Activated naive CD4-positive, alpha-beta T cell treated with anti-CD3 and anti-CD28 coated beads, Interleukin-2, amount 10 ng/mL, durations not matched to agents 7 days and 5 days (primary cell): ENCODE results near the gene SVOP.

Experiments
- CTCF ChIA-PET: fragments of 350-600 bp; sonication (Branson Sonifier 250); formaldehyde crosslinking; loops from one replicate; lab custom pipeline; 2021; ENCODE audit warnings: antibody characterized with exemption; lab: Charles Lee
- DNase-seq: peaks from one replicate; pipeline ENCODE4 v3.0.0-alpha.2; 2020
- H3K27ac Mint-ChIP-seq: one replicate; pipeline ENCODE4 v1.8.0; 2021; ENCODE audit warnings: mild to moderate bottlenecking, moderate library complexity, mixed read lengths
- H3K27me3 Mint-ChIP-seq: one replicate; pipeline ENCODE4 v1.8.0; 2021; ENCODE audit warnings: mild to moderate bottlenecking, mixed read lengths
- H3K36me3 Mint-ChIP-seq: one replicate; pipeline ENCODE4 v1.8.0; 2021; ENCODE audit warnings: mixed read lengths
- H3K4me1 Mint-ChIP-seq: one replicate; pipeline ENCODE4 v1.8.0; 2021; ENCODE audit warnings: mixed read lengths
- H3K4me3 Mint-ChIP-seq: one replicate; pipeline ENCODE4 v1.8.0; 2021; ENCODE audit warnings: mild to moderate bottlenecking, moderate library complexity, mixed read lengths
- H3K9me3 Mint-ChIP-seq: one replicate; pipeline ENCODE4 v1.8.0; 2021; ENCODE audit warnings: mixed read lengths

The SVOP gene

DNA sequence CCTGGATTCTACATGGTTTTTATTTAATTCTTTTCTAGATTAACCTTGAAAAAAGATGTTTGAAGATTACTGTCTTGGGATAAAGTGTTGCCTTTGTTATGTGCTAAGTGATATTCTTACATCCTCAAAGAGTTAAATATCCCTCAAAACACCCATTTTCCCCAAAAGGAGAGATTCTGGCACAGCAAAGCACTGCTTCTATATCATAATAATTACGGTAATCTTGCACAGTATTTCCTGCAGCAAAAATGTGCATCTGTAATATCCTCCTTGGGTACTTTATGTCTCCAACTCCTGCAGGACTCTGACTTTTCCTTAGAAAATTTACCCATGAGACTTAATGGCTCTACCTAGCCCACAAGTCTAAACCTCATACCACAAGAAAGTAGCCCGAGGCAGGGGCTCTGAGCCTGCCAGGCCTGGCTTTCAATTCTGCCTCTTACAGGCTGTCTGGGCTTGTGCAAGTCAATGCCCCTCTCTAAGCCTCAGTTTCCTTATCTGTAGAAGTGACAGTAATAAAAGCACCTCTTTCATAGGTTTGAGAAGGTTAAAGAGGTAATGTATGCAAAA lies 45.8 kb downstream of the SVOP start:
- Mint-ChIP-seq H3K4me3 (no peak overlapping the region), H3K27ac (no peak overlapping the region), H3K9me3 (no peaks in the 10 kb centered on the region), H3K4me1 (no peaks in the 10 kb centered on the region), H3K27me3 (peaks cover 9% of the 10 kb centered on the region), H3K36me3 (no peaks in the 10 kb centered on the region)
- CTCF ChIA-PET = interaction anchor here (0.6 kb wide), 1 partner anchor 91 kb away, joined by 3 read pairs; no protein-coding TSS in a partner anchor
- DNase-seq = no peak

DNA sequence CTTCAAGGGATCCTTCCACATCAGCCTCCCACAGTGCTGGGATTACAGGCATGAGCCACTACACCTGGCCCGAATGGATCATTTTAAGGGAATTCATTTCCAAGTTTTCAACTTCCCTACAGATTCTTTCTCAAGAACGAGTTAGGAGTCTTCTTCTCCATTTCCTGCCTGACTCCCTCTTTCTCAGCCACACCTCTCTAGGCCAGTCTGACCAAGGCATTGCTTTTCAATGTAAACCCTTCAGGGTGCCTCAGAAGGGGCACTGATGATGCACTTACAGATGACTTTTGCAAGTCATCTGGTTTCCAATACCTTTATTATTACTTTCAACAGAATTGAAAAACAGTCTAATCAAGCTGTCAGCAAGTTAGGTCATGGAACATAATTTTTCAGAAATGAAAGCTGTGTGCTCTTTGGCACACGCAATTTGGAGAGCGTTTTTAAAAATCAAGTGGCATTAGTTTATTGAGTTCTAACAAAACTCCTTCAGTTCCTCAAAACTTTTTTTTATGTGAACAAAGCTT lies 47.2 kb downstream of the SVOP start:
- Mint-ChIP-seq H3K4me1 (no peaks in the 10 kb centered on the region), H3K27ac (no peak overlapping the region), H3K4me3 (no peak overlapping the region), H3K36me3 (no peaks in the 10 kb centered on the region), H3K27me3 (peaks cover 14% of the 10 kb centered on the region), H3K9me3 (no peaks in the 10 kb centered on the region)
- no peak for DNase-seq
- CTCF ChIA-PET = no interaction called here

DNA sequence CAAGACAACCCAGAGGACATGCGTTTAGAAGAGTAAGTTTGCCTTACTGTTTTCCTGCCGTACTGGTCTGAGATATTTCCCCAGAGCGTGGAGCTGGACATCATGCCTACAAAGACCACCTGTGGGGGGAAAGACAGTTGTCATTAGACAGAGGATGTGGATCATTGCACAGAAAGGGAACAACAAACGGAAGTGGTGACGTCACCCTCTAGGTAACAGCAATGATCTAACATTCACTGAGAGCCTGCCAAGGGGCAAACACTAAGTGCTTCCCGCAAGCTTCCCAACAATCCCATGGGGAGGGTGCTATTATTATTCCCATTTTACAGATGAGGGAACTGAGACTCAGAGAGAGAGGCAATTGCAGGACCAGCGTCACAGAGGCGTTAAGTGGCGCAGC lies 48.5 kb downstream of the SVOP start:
- Mint-ChIP-seq H3K27ac (no peak overlapping the region), H3K36me3 (no peaks in the 10 kb centered on the region), H3K9me3 (no peaks in the 10 kb centered on the region), H3K4me3 (no peak overlapping the region), H3K27me3 (peaks cover 20% of the 10 kb centered on the region), H3K4me1 (no peaks in the 10 kb centered on the region)
- no peak for DNase-seq
- CTCF ChIA-PET = no interaction called here

DNA sequence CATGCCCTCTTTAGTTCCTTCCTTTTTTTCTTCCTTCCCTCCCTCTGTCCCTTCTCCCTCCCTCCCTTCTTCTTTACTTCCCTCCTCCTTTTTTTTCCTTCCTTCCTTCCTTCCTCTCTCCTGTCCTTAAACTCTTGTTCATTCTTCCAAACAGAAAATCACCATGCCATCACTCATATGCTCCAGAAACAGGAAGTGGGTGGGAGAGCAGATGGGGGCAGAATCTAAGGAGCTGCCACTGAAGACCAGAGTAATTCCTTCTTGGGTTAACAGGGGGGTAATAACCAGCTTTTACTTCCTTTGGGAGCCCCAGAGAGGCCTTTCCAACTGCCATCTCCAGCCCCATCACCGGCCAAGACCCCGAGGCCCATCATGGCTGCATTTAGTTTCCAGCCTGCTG lies 51.2 kb downstream of the SVOP start:
- H3K36me3 Mint-ChIP-seq = no peaks in the 10 kb centered on the region
- CTCF ChIA-PET = no interaction called here
- H3K9me3 Mint-ChIP-seq = no peaks in the 10 kb centered on the region
- H3K4me3 Mint-ChIP-seq = no peak overlapping the region
- H3K27ac Mint-ChIP-seq = no peak overlapping the region
- H3K27me3 Mint-ChIP-seq = peaks cover 19% of the 10 kb centered on the region
- no peaks in the 10 kb centered on the region for H3K4me1 Mint-ChIP-seq
- no peak for DNase-seq

DNA sequence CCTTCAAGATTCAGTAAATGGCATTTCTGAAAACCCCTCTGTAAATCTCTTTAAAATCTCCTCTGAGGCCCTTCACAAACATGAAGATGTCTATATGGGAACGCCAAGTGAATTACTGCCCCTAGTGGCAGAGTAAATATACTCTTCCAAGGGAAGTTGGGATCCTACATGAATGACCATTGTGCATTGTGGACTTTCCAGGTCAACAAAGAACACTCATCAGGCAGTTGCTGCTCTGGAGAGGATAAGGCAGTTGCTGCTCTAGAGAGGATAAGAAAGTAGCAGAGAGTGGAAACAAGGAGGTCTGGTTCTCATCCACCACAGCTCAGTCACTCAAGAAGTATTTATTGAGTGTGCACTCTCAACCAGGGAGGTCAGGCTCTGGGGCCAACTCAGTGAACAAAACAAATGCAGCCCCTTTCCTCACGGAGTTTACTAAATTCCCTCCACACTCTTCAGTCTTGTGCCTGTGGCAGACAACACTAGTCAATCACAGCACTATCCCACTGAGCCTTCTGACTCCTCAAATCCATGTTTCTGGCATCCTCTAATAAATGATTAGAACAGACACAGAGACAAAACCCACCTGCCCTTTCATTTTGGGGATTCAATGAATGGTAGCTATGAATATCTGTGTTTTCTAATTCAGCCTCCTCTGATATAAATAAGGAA lies 52.9 kb downstream of the SVOP start:
- Mint-ChIP-seq H3K27ac (no peak overlapping the region), H3K9me3 (no peaks in the 10 kb centered on the region), H3K4me1 (no peaks in the 10 kb centered on the region), H3K27me3 (peaks cover 15% of the 10 kb centered on the region), H3K4me3 (no peak overlapping the region), H3K36me3 (no peaks in the 10 kb centered on the region)
- no peak for DNase-seq
- CTCF ChIA-PET = interaction anchor here (0.6 kb wide), 1 partner anchor 88 kb away, joined by 3 read pairs; the partner anchor contains the start of gene DAO

DNA sequence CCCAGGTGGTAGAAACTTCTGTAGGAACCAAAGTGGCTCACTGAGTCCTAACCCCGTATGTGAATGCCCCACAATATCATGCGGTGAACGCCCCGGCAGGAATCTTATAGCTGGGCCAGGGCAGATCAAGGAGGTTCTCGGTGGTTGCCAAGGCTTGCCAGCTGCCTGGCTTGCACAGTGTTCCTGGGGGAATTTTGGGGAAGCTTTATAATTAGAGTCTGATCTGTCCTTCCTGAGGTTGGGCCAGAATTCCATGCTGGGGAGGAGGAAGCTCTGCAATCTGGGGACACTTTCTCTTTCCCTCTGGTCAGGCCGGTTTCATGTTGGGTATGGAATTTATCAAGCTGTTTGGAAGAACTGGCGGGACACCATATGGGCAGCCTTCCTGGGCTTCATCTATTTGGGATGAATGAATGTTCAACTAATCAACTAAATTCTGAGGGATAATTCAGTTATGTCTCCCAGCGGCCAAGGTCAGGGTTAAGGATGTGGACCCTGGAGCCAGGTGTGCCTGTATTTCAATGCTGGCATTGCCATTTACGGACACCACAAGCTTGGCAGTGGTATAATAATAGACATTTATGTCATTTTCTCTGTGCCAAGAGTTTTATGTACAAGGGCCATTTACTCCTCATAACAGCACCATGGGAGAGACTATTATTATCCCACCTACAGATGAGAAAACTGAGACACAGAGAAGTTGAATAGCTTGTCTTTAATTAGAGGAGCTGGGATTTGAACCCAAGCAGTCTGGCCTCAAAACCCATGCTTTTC lies 54.3 kb downstream of the SVOP start:
- H3K36me3 Mint-ChIP-seq = no peaks in the 10 kb centered on the region
- peaks cover 15% of the 10 kb centered on the region for H3K27me3 Mint-ChIP-seq
- H3K4me1 Mint-ChIP-seq = no peaks in the 10 kb centered on the region
- H3K27ac Mint-ChIP-seq = no peak overlapping the region
- CTCF ChIA-PET = interaction anchor here (1.6 kb wide), 1 partner anchor 12 kb away, joined by 10 read pairs; no protein-coding TSS in a partner anchor
- DNase-seq = no peak
- no peak overlapping the region for H3K4me3 Mint-ChIP-seq
- H3K9me3 Mint-ChIP-seq = no peaks in the 10 kb centered on the region

DNA sequence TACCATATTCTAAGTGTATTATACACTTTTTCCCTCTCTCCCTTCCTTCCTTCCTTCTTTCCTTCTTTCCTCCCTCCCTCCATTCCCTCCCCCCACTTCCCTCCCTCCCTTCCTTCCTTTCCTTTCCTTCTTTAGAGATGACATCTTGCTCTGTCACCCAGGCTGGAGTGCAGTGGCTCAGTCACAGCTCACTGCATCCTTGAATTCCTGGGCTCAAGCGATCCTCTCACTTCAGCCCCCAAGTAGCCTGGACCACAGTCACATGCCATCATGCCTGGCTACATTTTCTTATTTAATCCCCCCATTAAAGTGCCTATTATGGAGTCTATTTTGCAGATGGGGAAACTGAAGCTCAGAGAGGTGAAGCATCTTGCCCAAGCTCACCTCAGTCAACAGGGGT lies 55.0 kb downstream of the SVOP start:
- no peak for DNase-seq
- Mint-ChIP-seq H3K27me3 (peaks cover 19% of the 10 kb centered on the region), H3K36me3 (no peaks in the 10 kb centered on the region), H3K4me1 (no peaks in the 10 kb centered on the region), H3K9me3 (no peaks in the 10 kb centered on the region), H3K4me3 (no peak overlapping the region), H3K27ac (no peak overlapping the region)
- CTCF ChIA-PET = interaction anchor here (1.6 kb wide), 1 partner anchor 12 kb away, joined by 10 read pairs; no protein-coding TSS in a partner anchor

DNA sequence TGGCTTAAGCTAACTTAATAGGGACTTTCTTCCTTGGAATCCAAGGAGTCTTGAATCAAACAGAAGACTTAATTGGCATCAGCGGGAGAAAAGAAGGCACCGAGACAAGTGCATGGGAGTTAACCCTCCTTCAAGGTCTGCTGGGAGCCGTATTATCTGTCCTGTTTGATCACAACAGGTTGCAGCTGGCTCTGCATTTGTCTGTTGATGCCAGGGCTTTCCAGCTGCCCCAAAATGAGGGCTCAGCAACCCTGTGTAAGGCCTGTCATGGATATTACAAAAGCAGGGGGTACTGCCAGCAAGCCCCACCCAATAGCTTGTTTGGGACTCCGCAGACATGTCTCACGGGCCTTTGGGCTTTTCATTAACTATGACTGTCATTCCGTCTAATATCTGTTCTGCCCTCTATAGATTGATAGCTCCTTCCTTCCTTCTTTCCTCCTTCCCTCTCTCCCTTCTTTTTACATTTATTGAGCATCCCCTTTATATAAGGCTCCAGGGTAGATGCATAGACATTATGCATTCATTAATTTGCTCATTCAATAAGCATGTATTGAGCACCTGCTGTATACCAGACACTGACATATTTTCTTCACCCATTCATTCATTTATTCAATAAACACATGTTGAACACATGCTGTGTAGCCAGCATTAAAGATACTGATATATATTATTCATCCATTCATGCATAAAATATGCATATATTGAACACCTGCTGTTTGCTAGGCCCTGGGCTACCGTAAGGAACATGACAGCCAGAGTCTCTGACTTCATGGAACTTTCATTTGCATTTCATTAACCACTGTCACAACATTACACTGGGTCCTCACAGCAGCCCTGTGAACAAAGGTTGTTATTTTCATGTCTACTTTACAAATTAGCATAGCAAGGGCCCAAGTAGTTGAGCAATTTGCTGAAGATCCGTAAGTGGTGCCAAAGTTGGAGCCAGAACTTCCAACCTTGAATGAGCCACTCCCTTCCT lies 56.2 kb downstream of the SVOP start:
- Mint-ChIP-seq H3K4me1 (no peaks in the 10 kb centered on the region), H3K9me3 (no peaks in the 10 kb centered on the region), H3K27me3 (peaks cover 22% of the 10 kb centered on the region), H3K4me3 (no peak overlapping the region), H3K27ac (no peak overlapping the region), H3K36me3 (no peaks in the 10 kb centered on the region)
- no peak for DNase-seq
- CTCF ChIA-PET = no interaction called here

DNA sequence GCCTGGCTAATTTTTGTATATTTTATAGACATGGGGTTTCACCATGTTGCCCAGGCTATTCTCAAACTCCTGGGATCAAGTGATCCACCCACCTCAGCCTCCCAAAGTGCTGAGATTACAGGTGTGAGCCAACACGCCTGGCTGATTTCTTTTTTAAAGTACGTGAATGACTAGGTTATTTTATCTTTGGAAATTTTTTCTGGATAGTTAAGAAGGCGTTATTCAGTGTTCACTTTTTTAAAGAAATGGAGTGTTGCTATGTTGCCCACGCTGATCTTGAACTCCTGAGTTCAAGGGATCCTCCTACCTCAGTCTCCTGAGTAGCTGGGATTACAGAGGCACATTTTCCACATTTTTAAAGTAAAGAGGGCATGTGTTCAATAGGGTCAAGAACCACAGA lies 58.6 kb downstream of the SVOP start:
- no peak for DNase-seq
- no peaks in the 10 kb centered on the region for H3K4me1 Mint-ChIP-seq
- CTCF ChIA-PET = interaction anchor here (1.1 to 1.3 kb wide), 2 partner anchors 297 to 397 kb away, joined by 3 read pairs; no protein-coding TSS in a partner anchor
- no peaks in the 10 kb centered on the region for H3K36me3 Mint-ChIP-seq
- H3K9me3 Mint-ChIP-seq = no peaks in the 10 kb centered on the region
- no peak overlapping the region for H3K27ac Mint-ChIP-seq
- no peak overlapping the region for H3K4me3 Mint-ChIP-seq
- peaks cover 11% of the 10 kb centered on the region for H3K27me3 Mint-ChIP-seq

DNA sequence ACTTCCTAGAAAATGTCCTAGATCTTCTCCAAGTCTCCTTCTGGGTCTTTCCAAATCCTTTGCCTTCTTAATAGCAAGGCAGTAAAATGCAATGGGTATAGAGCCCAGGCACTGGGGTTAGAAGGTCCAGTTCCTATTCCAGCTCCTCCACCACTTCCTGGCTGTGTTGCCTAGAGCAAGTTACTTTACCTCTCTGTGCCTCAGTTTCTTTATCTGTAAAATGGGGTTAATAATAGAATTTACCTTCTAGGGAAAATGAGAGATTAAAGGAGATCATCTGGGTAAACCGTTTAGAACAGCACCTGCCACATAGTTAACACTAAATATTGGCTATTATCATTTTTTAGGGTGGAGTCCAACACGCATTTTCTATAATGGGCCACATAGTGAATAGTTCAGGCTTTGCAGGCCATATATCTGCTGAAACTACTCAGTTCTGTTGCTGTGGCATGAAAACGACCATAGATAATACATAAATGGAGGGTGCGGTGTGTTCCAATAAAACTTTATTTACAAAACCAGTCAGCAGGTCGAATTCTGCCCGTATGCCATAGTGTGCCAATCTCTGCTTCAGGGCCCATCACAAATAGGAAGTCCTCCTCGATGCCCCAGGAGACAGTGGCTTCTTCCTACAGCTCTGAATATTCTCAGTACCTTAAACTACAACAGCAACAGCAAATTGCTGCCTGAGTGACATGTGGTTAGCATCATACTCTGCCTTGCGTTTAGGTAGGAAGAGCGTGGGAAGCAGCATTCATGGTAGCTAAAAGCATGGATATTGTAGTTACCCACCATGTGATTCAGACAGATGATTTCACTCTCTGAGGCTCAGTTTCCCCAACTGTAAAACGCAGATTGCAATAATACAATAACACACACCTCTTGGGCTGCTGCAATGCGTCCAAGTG lies 60.9 kb downstream of the SVOP start:
- no peak overlapping the region for H3K27ac Mint-ChIP-seq
- peaks cover 10% of the 10 kb centered on the region for H3K27me3 Mint-ChIP-seq
- no peaks in the 10 kb centered on the region for H3K36me3 Mint-ChIP-seq
- no peak overlapping the region for H3K4me3 Mint-ChIP-seq
- H3K9me3 Mint-ChIP-seq = no peaks in the 10 kb centered on the region
- H3K4me1 Mint-ChIP-seq = no peaks in the 10 kb centered on the region
- DNase-seq = no peak
- CTCF ChIA-PET = no interaction called here

DNA sequence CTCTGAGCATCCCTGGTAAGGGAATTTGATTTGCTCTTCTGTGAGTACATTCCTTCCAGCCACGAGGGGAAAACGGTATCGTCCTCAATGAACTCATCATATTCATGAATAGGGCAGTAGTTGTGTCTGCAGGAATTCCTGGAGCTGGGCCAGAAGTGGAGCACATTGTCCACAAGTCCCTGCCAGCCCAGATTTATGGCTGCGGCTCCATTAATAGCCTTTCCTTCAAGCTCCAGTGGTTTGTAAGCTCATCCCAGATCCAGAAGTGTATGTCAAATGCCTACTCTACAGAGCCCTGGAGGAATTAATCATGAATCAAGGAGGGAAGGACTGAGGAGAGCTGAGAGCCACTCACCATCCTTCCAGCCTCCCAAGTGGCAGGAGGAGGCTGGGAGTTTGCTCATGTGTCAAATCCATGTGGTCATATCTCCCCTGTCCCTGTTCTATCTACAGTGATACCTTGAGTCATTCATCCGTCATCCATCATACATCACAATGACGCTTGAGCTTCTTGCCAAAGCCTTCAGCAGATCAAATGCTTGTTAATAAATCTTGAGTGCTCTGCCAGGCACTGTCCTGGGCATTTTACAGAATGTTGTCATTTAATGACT lies 65.5 kb downstream of the SVOP start:
- Mint-ChIP-seq H3K27me3 (peaks cover 7% of the 10 kb centered on the region), H3K36me3 (no peaks in the 10 kb centered on the region), H3K27ac (no peak overlapping the region), H3K9me3 (no peaks in the 10 kb centered on the region), H3K4me1 (peaks cover 2% of the 10 kb centered on the region), H3K4me3 (no peak overlapping the region)
- CTCF ChIA-PET = interaction anchor here (2.9 kb wide), 1 partner anchor 11 kb away, joined by 10 read pairs; no protein-coding TSS in a partner anchor
- no peak for DNase-seq

DNA sequence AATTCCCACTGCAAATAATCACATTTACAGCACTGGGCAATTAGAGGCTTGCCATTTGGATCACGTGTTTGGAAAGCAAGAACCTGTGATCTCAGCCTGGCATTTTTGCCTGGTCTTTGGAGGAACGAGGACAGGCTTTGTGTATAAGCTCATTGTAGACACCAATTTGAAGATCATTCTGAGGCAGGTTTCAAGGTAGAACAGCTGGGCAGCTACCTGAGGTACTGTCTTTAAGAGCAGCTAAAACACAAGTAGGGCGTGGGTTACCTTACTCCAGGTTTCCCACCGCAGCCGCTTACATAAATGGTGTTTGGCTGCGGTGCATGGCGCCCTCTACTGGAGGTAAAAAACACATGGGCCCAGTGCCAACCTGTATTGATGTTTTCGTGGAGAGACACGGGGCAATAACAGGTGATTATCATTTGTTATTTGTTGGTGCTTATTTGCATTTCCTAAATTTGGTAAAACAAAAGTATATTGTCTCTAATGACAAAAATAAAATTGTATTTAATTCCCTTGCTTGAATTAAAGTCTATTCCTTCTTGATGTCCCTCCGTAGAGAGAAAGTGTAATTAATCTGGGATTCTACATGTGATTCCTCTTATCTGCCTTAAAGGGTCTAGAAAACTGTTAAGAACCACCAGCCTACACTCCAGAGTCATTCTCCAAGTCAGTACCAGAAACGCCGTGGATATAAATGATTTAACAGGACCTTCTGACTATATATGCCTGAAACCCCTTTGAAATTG lies 69.7 kb downstream of the SVOP start:
- Mint-ChIP-seq H3K9me3 (peaks cover 2% of the 10 kb centered on the region), H3K36me3 (no peaks in the 10 kb centered on the region), H3K4me1 (peaks cover 2% of the 10 kb centered on the region), H3K4me3 (no peak overlapping the region), H3K27me3 (peaks cover 23% of the 10 kb centered on the region), H3K27ac (no peak overlapping the region)
- CTCF ChIA-PET = interaction anchor here (0.6 to 2.5 kb wide), 28 partner anchors 9 to 389 kb away, joined by 3 to 24 read pairs (median 4); partner anchors contain the start of gene ISCU
- DNase-seq = peak; percentile 81
